IMR-90 (cell line): Measurements from ENCODE around the gene FBXL14. TPM values are rescaled to one million over a fixed set of nuclear protein-coding genes. Genes with fewer than 3 reads are reported as not detected.
A peak's percentile ranks its signal among the peaks of the same experiment; 100 is the strongest.

ENCODE experiments used
- ATAC-seq: fragments of 200-7000 bp; cut with Tn5 transposase; 2 replicates; pipeline ENCODE4 v1.9.1; 2020; ENCODE audit warnings: low read depth, mild to moderate bottlenecking, moderate library complexity
- BruUV-seq: library from RNA; stranded (reverse); fragments of 400-500 nt; replicated peaks from 2 replicates; lab custom pipeline; 2021; lab: Mats Ljungman, UMichigan
- CTCF ChIA-PET: fragments of 300-600 bp; formaldehyde crosslinking; extraction: SDS; loops from one replicate; lab custom pipeline; 2021; ENCODE audit warnings: antibody characterized with exemption; lab: Yijun Ruan, JAX
- POLR2A ChIA-PET: fragments of 300-600 bp; sonication (Branson Sonifier 250); formaldehyde crosslinking; loops from one replicate; lab custom pipeline; 2022; ENCODE audit warnings: antibody characterized with exemption; ENCODE audit not compliant: unreplicated experiment; lab: Charles Lee
- DNase-seq: peaks from one replicate; pipeline ENCODE4 v3.0.0; 2013
- H2AFZ ChIP-seq: replicated peaks from 2 replicates; pipeline ENCODE3; 2013; ENCODE audit warnings: low read length, mild to moderate bottlenecking; ENCODE audit not compliant: poor library complexity
- H2AK5ac ChIP-seq: 2 replicates; pipeline ENCODE4 v1.6.1; 2013; ENCODE audit warnings: low read depth, low read length, inconsistent platforms
- H2AK9ac ChIP-seq: replicated peaks from 2 replicates; pipeline ENCODE3; 2013; ENCODE audit warnings: mild to moderate bottlenecking, low read depth, low read length, moderate library complexity; ENCODE audit not compliant: poor library complexity
- H2BK120ac ChIP-seq: 2 replicates; pipeline ENCODE4 v1.6.1; 2013; ENCODE audit warnings: low read depth, low read length, inconsistent platforms
- H2BK15ac ChIP-seq: 3 replicates; pipeline ENCODE4 v1.6.1; 2013; ENCODE audit warnings: low read depth, low read length, inconsistent platforms
- H2BK20ac ChIP-seq: 2 replicates; pipeline ENCODE4 v1.6.1; 2013; ENCODE audit warnings: low read depth, mild to moderate bottlenecking, inconsistent platforms, low read length, moderate library complexity
- H2BK5ac ChIP-seq: 2 replicates; pipeline ENCODE4 v1.6.1; 2013; ENCODE audit warnings: mild to moderate bottlenecking, low read depth, low read length, inconsistent platforms; ENCODE audit not compliant: poor library complexity, severe bottlenecking
- H3K14ac ChIP-seq: replicated peaks from 2 replicates; pipeline ENCODE4 v1.6.1; 2013; ENCODE audit warnings: low read depth, low read length, inconsistent platforms
- H3K18ac ChIP-seq: 2 replicates; pipeline ENCODE4 v1.6.1; 2013; ENCODE audit warnings: low read depth, low read length, control low read depth
- H3K23ac ChIP-seq: 2 replicates; pipeline ENCODE4 v1.6.1; 2013; ENCODE audit warnings: low read depth, low read length, inconsistent platforms
- H3K27ac ChIP-seq: 2 replicates; pipeline ENCODE4 v1.5.1; 2013; ENCODE audit warnings: mild to moderate bottlenecking, control low read depth, low read length; ENCODE audit not compliant: insufficient read depth
- H3K27me3 ChIP-seq: 2 replicates; pipeline ENCODE4 v1.6.1; 2013; ENCODE audit warnings: low read length; ENCODE audit not compliant: control insufficient read depth, insufficient read depth
- H3K36me3 ChIP-seq: 2 replicates; pipeline ENCODE4 v1.6.1; 2013; ENCODE audit warnings: low read length, mixed read lengths; ENCODE audit not compliant: control insufficient read depth, insufficient read depth
- H3K4ac ChIP-seq: 2 replicates; pipeline ENCODE4 v1.6.1; 2013; ENCODE audit warnings: low read depth, low read length, inconsistent platforms
- H3K4me1 ChIP-seq: 2 replicates; pipeline ENCODE4 v1.6.1; 2013; ENCODE audit warnings: low read length, mixed read lengths; ENCODE audit not compliant: control insufficient read depth, insufficient read depth
- H3K4me2 ChIP-seq: 2 replicates; pipeline ENCODE4 v1.6.1; 2013; ENCODE audit warnings: low read depth, mild to moderate bottlenecking, control low read depth, low read length, moderate library complexity
- H3K4me3 ChIP-seq: 2 replicates; pipeline ENCODE4 v1.5.1; 2013; ENCODE audit warnings: low read depth, mild to moderate bottlenecking, control low read depth, low read length, moderate library complexity; ENCODE audit not compliant: insufficient read depth
- H3K56ac ChIP-seq: 2 replicates; pipeline ENCODE4 v1.6.1; 2013; ENCODE audit warnings: low read length, inconsistent platforms; ENCODE audit not compliant: insufficient read depth; ENCODE audit errors: extremely low read depth
- H3K79me1 ChIP-seq, 2 experiments: 2 replicates each; pipeline ENCODE4 v1.6.1; 2013; ENCODE audit warnings: low read length in 2 of 2, inconsistent platforms in 1 of 2, low read depth in 1 of 2
- H3K9ac ChIP-seq: 2 replicates; pipeline ENCODE4 v1.6.1; 2013; ENCODE audit warnings: low read depth, low read length, control low read depth
- H3K9me1 ChIP-seq: 2 replicates; pipeline ENCODE4 v1.6.1; 2013; ENCODE audit warnings: low read length, inconsistent platforms; ENCODE audit not compliant: insufficient read depth
- H3K9me3 ChIP-seq: 2 replicates; pipeline ENCODE4 v1.6.1; 2013; ENCODE audit warnings: low read length; ENCODE audit not compliant: control insufficient read depth, insufficient read depth
- H4K20me1 ChIP-seq: 2 replicates; pipeline ENCODE4 v1.6.1; 2013; ENCODE audit warnings: low read length, inconsistent platforms; ENCODE audit not compliant: insufficient read depth
- H4K5ac ChIP-seq: 2 replicates; pipeline ENCODE4 v1.6.1; 2013; ENCODE audit warnings: mild to moderate bottlenecking, low read depth, low read length, control low read depth
- H4K8ac ChIP-seq, 2 experiments: 2 replicates each; pipeline ENCODE4 v1.6.1; 2013; ENCODE audit warnings: low read depth in 2 of 2, low read length in 2 of 2, control low read depth in 1 of 2, inconsistent platforms in 1 of 2
- H4K91ac ChIP-seq: 2 replicates; pipeline ENCODE4 v1.6.1; 2013; ENCODE audit warnings: low read depth, low read length, inconsistent platforms; ENCODE audit not compliant: insufficient read depth
- CEBPB ChIP-seq: IDR thresholded peaks from 2 replicates; pipeline ENCODE4 v1.6.1; 2012; ENCODE audit warnings: low read depth, low read length, improper control_type of control experiment
- CHD1 ChIP-seq: IDR thresholded peaks from 2 replicates; pipeline ENCODE4 v1.6.1; 2012; ENCODE audit warnings: low read depth, low read length, improper control_type of control experiment
- CTCF ChIP-seq: conservative IDR thresholded peaks from 2 replicates; pipeline ENCODE4 v1.5.1; 2012; ENCODE audit warnings: mild to moderate bottlenecking, low read depth, low read length, improper control_type of control experiment
- FOS ChIP-seq: fragments of 150-350 bp; IDR thresholded peaks from 2 replicates; pipeline ENCODE4 v1.6.1; 2016; ENCODE audit warnings: low read depth, low read length
- MAFK ChIP-seq: IDR thresholded peaks from 2 replicates; pipeline ENCODE4 v1.6.1; 2012; ENCODE audit warnings: low read depth, low read length, improper control_type of control experiment
- MAZ ChIP-seq: IDR thresholded peaks from 2 replicates; pipeline ENCODE4 v1.6.1; 2012; ENCODE audit warnings: low read depth, mild to moderate bottlenecking, low read length, improper control_type of control experiment, moderate library complexity, borderline replicate concordance
- POLR2A ChIP-seq: IDR thresholded peaks from 2 replicates; pipeline ENCODE4 v1.6.1; 2012; ENCODE audit warnings: mild to moderate bottlenecking, low read depth, low read length
- RAD21 ChIP-seq: IDR thresholded peaks from 2 replicates; pipeline ENCODE4 v1.6.1; 2012; ENCODE audit warnings: low read length, improper control_type of control experiment
- RCOR1 ChIP-seq: IDR thresholded peaks from 2 replicates; pipeline ENCODE4 v1.6.1; 2012; ENCODE audit warnings: mild to moderate bottlenecking, low read length, improper control_type of control experiment; ENCODE audit not compliant: insufficient replicate concordance
- SMC3 ChIP-seq: fragments of 150-350 bp; IDR thresholded peaks from 2 replicates; pipeline ENCODE4 v1.6.1; 2016; ENCODE audit warnings: low read depth, mild to moderate bottlenecking, antibody characterized with exemption, low read length, moderate library complexity
- WGBS, 2 experiments: methylation state at CpG; one replicate each; pipeline versions ENCODE4 v1.1.5 to v1.1.7; 2013; ENCODE audit warnings: missing lambda C conversion rate in 2 of 2; ENCODE audit not compliant: insufficient read length in 1 of 2; ENCODE audit errors: extremely low coverage in 2 of 2; 5-methylcytosine and 5-hydroxymethylcytosine counted together
- dilution Hi-C: fragments of 300-500 bp; cut with HindIII; formaldehyde crosslinking; loops from one replicate; pipeline ENCODE4 v1.14.3; 2018; ENCODE audit warnings: low sequenced_read_pairs; ENCODE audit not compliant: unreplicated experiment
- in situ Hi-C: fragments of 300-500 bp; cut with MboI; formaldehyde crosslinking; loops from 3 replicates; pipeline ENCODE4 v1.14.3; 2019; ENCODE audit warnings: low sequenced_read_pairs, inconsistent platforms, mixed read lengths
- intact Hi-C: fragments of 100-400 bp; cut with micrococcal nuclease; formaldehyde crosslinking; loops from 2 replicates; pipeline ENCODE4 v1.10.0; 2022
- polyA plus RNA-seq, 3 experiments: library from polyadenylated mRNA; depleted of rRNA; stranded (reverse); fragments of >200 nt; gene quantifications; 2 replicates each; pipeline ENCODE4 v1.2.3, GENCODE V29; 2012; ENCODE audit warnings: low replicate concordance in 1 of 3
- total RNA-seq: library from RNA; depleted of rRNA; stranded (reverse); fragments of >200 nt; gene quantifications from 2 replicates; pipeline ENCODE4 v1.2.3, GENCODE V29; 2012

Gene FBXL14
- total and polyA plus RNA-seq, 2 of the 4 experiments (the other 2 are of a cell fraction): 4.7 to 7.3 TPM

- TF ChIP-seq CTCF: peak; percentile 95
These were observed 10.8 kb downstream of the FBXL14 start (continued) for GRCh38 chr12:1583421-1584078.

- 0 out of 2 replicates have a peak overlapping the region, but pooled peaks have one; percentile 22 for H3K14ac ChIP-seq
- H2AK9ac ChIP-seq: no peak overlapping the region
- peak overlapping the region in 1 of 2 experiments; percentile 64; a peak in 2 of 4 replicates for H4K8ac ChIP-seq
- H2AK5ac ChIP-seq: peak overlapping the region; percentile 70; the same call in 1 of the 2 replicates
- no peak overlapping the region for H3K9ac ChIP-seq
- H2AFZ ChIP-seq: no peak overlapping the region
- H4K20me1 ChIP-seq: peaks cover 9% of the 10 kb centered on the region; the same call in 1 of the 2 replicates
- intact Hi-C loops (loop anchor here (1.0 to 10.0 kb wide), 7 partner anchors 184 to 830 kb away; partner anchors contain the start of genes ERC1, RAD52 and WNK1), in situ Hi-C loops (loop anchor here (10.0 to 25.0 kb wide), 2 partner anchors 670 to 1008 kb away; no protein-coding TSS in a partner anchor), dilution Hi-C loops (no loop called here)
- peak overlapping the region; percentile 12; the same call in 1 of the 2 replicates for H3K4me2 ChIP-seq
- H3K18ac ChIP-seq: no peak overlapping the region
- no peak overlapping the region for H2BK20ac ChIP-seq
- no peaks in the 10 kb centered on the region for H3K9me3 ChIP-seq
- ATAC-seq (no peak), DNase-seq (no peak)
- peak overlapping the region; percentile 3; the same call in 1 of the 2 replicates for H3K4ac ChIP-seq
- POLR2A ChIA-PET: interaction anchor here (0.6 kb wide), 1 partner anchor 108 kb away, joined by 3 read pairs; no protein-coding TSS in a partner anchor
- peak overlapping the region; percentile 18 for H2BK5ac ChIP-seq
- H3K36me3 ChIP-seq: peaks cover 2% of the 10 kb centered on the region
- no TSS peak for BruUV-seq
- H4K91ac ChIP-seq: peak overlapping the region; percentile 25; the same call in 1 of the 2 replicates
- WGBS, 2 experiments: no CpG with 5 or more reads among the region's 4 CpGs
- CTCF ChIA-PET: interaction anchor here (0.7 to 3.7 kb wide), 5 partner anchors 16 to 464 kb away, joined by 3 to 36 read pairs (median 4); no protein-coding TSS in a partner anchor
- H4K5ac ChIP-seq: peak overlapping the region; percentile 30; the same call in 1 of the 2 replicates
- peaks cover 15% of the 10 kb centered on the region for H3K9me1 ChIP-seq
- H3K79me1 ChIP-seq: peaks cover 14 to 70% of the 10 kb centered on the region in 2 experiments
- H3K27ac ChIP-seq: no peak overlapping the region
- H2BK120ac ChIP-seq: no peak overlapping the region
- peaks cover 15% of the 10 kb centered on the region for H3K4me1 ChIP-seq
- H3K27me3 ChIP-seq: no peaks in the 10 kb centered on the region
- peak overlapping the region; percentile 18; the same call in 1 of the 3 replicates for H2BK15ac ChIP-seq
- H3K56ac ChIP-seq: no peak overlapping the region
- TF ChIP-seq SMC3: no peak
- TF ChIP-seq POLR2A: no peak
- no peak for TF ChIP-seq MAZ
- TF ChIP-seq FOS: no peak
- no peak for TF ChIP-seq RAD21
- no peak for TF ChIP-seq CEBPB
- TF ChIP-seq RCOR1: no peak
- TF ChIP-seq CHD1: no peak
- no peak for TF ChIP-seq CTCF
- TF ChIP-seq MAFK: no peak
- peak overlapping the region; percentile 54; the same call in 1 of the 2 replicates for H3K23ac ChIP-seq
- H3K4me3 ChIP-seq: no peak overlapping the region
These were observed 11.7 kb downstream of the FBXL14 start for GRCh38 chr12:1582709-1583050.
